ENCODE results near the gene CPTP. TPM values are rescaled to one million over a fixed set of nuclear protein-coding genes. Genes with fewer than 3 reads are reported as not detected.

Gene CPTP
- total RNA-seq, 3 donors from 2014 or later (not counting 1 experiment from before 2014, with no cell fraction given) = 8.0 to 14.6 (median 12.3) TPM

DNA sequence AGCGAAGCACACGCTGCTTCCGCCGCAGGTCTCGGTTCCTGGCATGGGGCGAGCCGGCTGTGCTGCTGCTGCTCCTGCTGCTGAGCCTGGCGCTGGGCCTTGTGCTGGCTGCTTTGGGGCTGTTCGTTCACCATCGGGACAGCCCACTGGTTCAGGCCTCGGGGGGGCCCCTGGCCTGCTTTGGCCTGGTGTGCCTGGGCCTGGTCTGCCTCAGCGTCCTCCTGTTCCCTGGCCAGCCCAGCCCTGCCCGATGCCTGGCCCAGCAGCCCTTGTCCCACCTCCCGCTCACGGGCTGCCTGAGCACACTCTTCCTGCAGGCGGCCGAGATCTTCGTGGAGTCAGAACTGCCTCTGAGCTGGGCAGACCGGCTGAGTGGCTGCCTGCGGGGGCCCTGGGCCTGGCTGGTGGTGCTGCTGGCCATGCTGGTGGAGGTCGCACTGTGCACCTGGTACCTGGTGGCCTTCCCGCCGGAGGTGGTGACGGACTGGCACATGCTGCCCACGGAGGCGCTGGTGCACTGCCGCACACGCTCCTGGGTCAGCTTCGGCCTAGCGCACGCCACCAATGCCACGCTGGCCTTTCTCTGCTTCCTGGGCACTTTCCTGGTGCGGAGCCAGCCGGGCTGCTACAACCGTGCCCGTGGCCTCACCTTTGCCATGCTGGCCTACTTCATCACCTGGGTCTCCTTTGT lies 9.1 kb downstream of the CPTP start:
- Histone ChIP-seq H3K9me3 (ENCODE audit: control insufficient read depth, insufficient read depth, low read length) (no peaks in the 10 kb centered on the region), H3K36me3 (ENCODE audit: control insufficient read depth, insufficient read depth, low read length) (no peaks in the 10 kb centered on the region), H3K4me3 (ENCODE audit: low read length) (no peak overlapping the region), H3K27me3 (ENCODE audit: control insufficient read depth, insufficient read depth, low read length) (no peaks in the 10 kb centered on the region), H3K27ac (ENCODE audit: low read length) (no peak overlapping the region), H3K4me1 (ENCODE audit: control insufficient read depth, insufficient read depth, low read length) (no peaks in the 10 kb centered on the region)
- no peak for ATAC-seq
- Mint-ChIP-seq H3K27me3 (ENCODE audit: low read depth in 2 of 2) (no peaks in the 10 kb centered on the region), H3K27ac (peak overlapping the region in 1 of 2 donors; percentile 33), H3K4me3 (no peak overlapping the region), H3K36me3 (no peaks in the 10 kb centered on the region), H3K4me1 (no peaks in the 10 kb centered on the region), H3K9me3 (no peaks in the 10 kb centered on the region)
- 94% methylated on average over 36 of the region's 36 CpGs for WGBS (ENCODE audit: insufficient coverage)
- no peak for TF ChIP-seq CTCF (IDR thresholded peaks at IDR 0.05)
- intact Hi-C loops (cut with micrococcal nuclease) = no loop called here
- DNase-seq = no peak

- ATAC-seq = no peak
- WGBS (ENCODE audit: insufficient coverage) = 87% methylated on average over 11 of the region's 11 CpGs
- DNase-seq = no peak
- no peak overlapping the region for H3K4me3 ChIP-seq (ENCODE audit: low read length)
- Mint-ChIP-seq H3K27ac (no peak overlapping the region), H3K4me3 (no peak overlapping the region), H3K27me3 (ENCODE audit: low read depth in 2 of 2) (no peaks in the 10 kb centered on the region), H3K9me3 (no peaks in the 10 kb centered on the region), H3K4me1 (no peaks in the 10 kb centered on the region), H3K36me3 (no peaks in the 10 kb centered on the region)
- H3K36me3 ChIP-seq (ENCODE audit: control insufficient read depth, insufficient read depth, low read length) = no peaks in the 10 kb centered on the region
- H3K27ac ChIP-seq (ENCODE audit: low read length) = no peak overlapping the region
- no peak for TF ChIP-seq CTCF (IDR thresholded peaks at IDR 0.05)
- no peaks in the 10 kb centered on the region for H3K9me3 ChIP-seq (ENCODE audit: control insufficient read depth, insufficient read depth, low read length)
- intact Hi-C loops (cut with micrococcal nuclease) = no loop called here
- no peaks in the 10 kb centered on the region for H3K4me1 ChIP-seq (ENCODE audit: control insufficient read depth, insufficient read depth, low read length)
- no peaks in the 10 kb centered on the region for H3K27me3 ChIP-seq (ENCODE audit: control insufficient read depth, insufficient read depth, low read length)
Observed at GRCh38 chr1:1334835-1335234, 10.2 kb downstream of the CPTP start.

DNA sequence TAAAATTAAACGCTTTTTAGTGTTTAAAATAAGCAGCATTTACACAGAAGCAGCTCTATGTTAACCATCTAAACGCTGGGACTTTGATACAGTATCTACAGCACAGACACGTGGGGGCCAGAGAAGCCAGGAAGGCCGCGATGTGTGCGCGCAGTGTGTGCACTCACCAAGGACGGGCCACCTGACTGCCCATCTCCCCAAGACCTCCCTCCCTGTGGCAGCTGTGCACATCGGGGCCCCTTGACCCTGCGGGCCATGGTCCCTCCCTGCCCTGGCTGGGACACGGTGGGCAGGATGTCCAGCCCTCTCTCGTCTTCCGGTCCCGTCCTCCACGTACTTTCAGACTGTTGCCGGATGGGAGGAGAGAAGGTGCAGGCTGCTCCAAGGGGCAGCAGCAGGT lies 10.7 kb downstream of the CPTP start:
- no peaks in the 10 kb centered on the region for H3K27me3 Mint-ChIP-seq (ENCODE audit: low read depth in 2 of 2)
- intact Hi-C loops (cut with micrococcal nuclease) = no loop called here

More for the DNA sequence above, 10.7 kb downstream of the CPTP start:
- DNase-seq (no peak), ATAC-seq (no peak)
- H3K4me1 ChIP-seq (ENCODE audit: control insufficient read depth, insufficient read depth, low read length) = no peaks in the 10 kb centered on the region
- WGBS (ENCODE audit: insufficient coverage) = 92% methylated on average over 15 of the region's 16 CpGs
- H3K27me3 ChIP-seq (ENCODE audit: control insufficient read depth, insufficient read depth, low read length) = no peaks in the 10 kb centered on the region
- H3K4me3 Mint-ChIP-seq = no peak overlapping the region
- H3K9me3 Mint-ChIP-seq = no peaks in the 10 kb centered on the region
- TF ChIP-seq CTCF (IDR thresholded peaks at IDR 0.05) = no peak
- H3K27ac ChIP-seq (ENCODE audit: low read length) = no peak overlapping the region
- no peaks in the 10 kb centered on the region for H3K4me1 Mint-ChIP-seq
- peaks cover 2% of the 10 kb centered on the region for H3K36me3 ChIP-seq (ENCODE audit: control insufficient read depth, insufficient read depth, low read length)
- no peak overlapping the region for H3K27ac Mint-ChIP-seq
- H3K9me3 ChIP-seq (ENCODE audit: control insufficient read depth, insufficient read depth, low read length) = no peaks in the 10 kb centered on the region
- H3K4me3 ChIP-seq (ENCODE audit: low read length) = no peak overlapping the region
- H3K36me3 Mint-ChIP-seq = no peaks in the 10 kb centered on the region
